GM12873 (cell line): Measurements from ENCODE around the gene LYRM4.

Source experiments
- CTCF ChIP-seq: IDR thresholded peaks from 2 replicates; pipeline ENCODE4 v1.5.1; 2012; ENCODE audit warnings: low read depth, mild to moderate bottlenecking, moderate library complexity, low read length, control low read depth; ENCODE audit not compliant: insufficient read depth; ENCODE audit errors: missing control alignments

Gene LYRM4

GRCh38 chr6:5138995-5139827 lies 121.5 kb downstream of the LYRM4 start:
- no peak for TF ChIP-seq CTCF

DNA sequence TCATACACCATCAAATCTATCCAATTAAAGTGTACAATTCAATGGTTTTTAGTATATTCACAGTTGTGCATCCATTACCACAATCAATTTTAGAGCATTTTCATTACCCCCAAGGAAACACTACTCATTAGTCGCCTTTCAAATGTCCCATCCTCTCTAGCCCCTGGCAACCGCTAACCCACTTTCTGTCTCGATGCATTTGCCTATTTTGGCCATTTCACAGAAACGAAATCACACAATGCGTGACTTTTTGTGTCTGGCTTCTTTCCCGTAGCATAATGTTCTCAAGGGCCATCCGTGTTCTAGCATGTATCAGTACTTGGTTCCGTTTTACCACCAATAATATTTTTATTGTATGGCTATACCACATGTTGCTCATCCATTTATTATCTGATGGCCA lies 123.9 kb downstream of the LYRM4 start:
- no peak for TF ChIP-seq CTCF

DNA sequence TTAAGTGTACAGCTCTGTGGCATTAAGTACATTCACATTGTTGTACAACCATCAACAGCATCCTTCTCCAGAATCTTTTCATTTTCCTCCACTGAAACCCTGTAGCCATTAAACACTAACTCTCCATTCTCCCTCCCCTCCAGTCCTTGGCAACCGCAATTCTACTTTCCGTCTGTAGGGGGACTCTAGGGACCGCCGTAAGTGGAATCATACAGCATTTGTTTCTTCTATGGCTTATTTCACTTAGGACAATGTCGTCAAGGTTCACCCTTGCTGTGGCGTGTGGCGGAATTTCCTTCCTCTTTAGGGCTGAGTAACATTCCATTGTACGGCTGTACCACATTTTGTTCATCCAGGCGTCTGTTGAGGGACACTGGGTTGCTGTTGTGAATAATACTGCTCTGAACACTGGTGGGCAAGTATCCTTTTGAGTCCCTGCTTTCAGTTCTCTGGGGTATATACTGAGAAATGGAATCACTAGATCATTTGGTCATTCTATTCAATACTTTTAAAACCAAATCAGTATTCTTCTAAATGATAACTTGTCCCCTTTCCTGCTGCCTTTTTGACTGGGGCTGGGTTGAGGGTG lies 124.9 kb downstream of the LYRM4 start:
- TF ChIP-seq CTCF: peak; percentile 75

DNA sequence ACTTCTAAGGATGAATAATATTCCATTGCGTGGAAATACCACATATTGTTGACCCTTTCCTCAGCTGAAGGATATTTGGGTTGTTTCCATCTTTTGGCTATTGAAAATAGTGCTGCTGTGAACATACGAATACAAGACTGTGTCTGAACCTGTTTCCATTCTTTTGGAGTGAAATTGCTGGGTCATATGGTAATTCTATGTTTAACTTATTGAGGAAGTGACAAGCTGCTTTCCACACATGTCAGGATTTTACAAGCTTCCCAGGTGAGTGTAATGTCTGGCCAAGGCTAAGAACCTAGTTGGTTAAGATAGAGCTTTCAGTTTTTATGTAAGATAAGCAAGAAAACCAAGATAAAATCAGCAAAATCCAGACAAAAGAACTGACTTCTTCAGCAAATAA lies 126.8 kb downstream of the LYRM4 start:
- TF ChIP-seq CTCF: no peak

DNA sequence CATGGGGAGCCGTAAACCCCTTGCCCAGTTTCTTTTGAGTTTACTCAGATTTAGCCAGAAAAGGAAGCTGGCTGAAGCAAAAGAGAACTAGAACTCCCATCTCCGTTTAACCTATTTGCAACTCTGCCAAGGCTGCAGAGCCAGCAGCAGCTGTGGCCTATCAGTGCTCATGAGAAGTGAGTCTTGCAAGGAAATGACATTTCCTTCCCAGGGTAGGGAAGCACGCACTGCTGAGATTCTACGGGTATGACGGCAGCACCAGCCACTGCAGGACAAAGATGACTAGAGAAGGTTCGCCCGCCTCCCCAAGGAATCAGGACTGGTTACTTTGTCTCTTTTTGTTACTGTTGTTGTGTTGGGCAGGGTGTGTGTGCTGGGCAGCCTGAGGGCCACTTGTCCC lies 128.0 kb downstream of the LYRM4 start:
- no peak for TF ChIP-seq CTCF

GRCh38 chr6:5130135-5130866 lies 130.4 kb downstream of the LYRM4 start:
- no peak for TF ChIP-seq CTCF

DNA sequence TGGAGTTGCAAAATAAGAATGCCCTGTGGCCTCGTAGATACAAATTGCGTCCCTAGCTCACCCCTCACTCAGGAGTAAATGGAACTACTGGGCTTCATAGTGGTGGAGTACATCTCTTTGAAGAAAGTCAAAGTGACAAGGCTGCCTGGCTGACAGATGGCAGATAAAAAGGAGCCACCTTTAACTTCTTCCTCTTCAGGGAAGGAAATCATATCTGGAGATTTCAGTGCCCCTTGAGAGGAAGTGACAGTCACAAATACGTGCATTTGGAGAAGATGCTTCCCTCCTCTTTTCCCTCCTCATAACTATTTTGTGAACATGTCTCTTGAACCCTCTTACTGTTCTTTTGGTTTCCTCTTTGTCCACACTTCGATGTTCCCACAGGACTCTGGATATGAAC lies 132.4 kb downstream of the LYRM4 start:
- TF ChIP-seq CTCF: no peak
